Measurements from ENCODE around the gene CCDC28A.

Gene CCDC28A

DNA sequence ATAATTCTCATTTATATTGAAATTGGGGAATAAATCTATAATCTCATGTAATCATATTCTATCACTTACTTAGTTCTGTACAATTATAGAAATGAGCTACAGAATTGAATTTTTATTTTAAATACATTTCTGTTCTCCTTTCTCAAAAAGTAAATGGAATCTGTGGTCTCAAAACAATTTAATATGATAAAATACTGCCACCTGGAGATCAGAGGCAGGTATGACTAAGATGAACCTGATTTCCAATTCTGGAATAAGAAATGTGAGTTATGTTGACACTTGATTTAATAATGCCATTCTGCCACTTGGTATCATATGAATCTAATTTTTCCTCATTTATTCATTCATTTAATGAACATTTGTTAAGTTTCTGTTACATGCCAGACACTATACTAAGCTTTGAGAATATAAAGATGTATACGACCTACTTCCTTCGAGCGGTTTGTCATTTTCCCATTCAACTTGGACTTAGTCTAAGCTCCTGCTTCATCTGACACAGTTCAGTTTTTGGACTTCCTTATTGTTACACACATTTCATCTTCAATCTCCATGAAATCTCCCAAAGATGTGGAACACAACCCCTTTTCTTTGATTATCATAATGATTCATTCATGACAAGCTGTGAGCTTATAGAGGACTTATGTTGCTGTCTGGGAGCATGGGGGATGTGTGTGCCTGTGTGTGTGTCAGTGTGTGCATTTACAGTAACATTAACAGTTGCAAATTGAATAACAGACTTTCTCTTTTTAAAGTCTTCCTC is 7.5 kb upstream of the CCDC28A start:
- H3K4me2 ChIP-seq (ENCODE audit: insufficient read depth, low read length), result no peak overlapping the region
- H3K4me1 ChIP-seq (ENCODE audit: insufficient read depth, low read length), result no peaks in the 10 kb centered on the region
- DNase-seq, result no peak
- H3K9ac ChIP-seq (ENCODE audit: low read depth, low read length), result no peak overlapping the region
- H3K27me3 ChIP-seq (ENCODE audit: insufficient read depth, low read length, poor library complexity), result no peaks in the 10 kb centered on the region
- no peaks in the 10 kb centered on the region for H3K36me3 ChIP-seq (ENCODE audit: insufficient read depth, low read length)
- TF ChIP-seq, protein P1, sequence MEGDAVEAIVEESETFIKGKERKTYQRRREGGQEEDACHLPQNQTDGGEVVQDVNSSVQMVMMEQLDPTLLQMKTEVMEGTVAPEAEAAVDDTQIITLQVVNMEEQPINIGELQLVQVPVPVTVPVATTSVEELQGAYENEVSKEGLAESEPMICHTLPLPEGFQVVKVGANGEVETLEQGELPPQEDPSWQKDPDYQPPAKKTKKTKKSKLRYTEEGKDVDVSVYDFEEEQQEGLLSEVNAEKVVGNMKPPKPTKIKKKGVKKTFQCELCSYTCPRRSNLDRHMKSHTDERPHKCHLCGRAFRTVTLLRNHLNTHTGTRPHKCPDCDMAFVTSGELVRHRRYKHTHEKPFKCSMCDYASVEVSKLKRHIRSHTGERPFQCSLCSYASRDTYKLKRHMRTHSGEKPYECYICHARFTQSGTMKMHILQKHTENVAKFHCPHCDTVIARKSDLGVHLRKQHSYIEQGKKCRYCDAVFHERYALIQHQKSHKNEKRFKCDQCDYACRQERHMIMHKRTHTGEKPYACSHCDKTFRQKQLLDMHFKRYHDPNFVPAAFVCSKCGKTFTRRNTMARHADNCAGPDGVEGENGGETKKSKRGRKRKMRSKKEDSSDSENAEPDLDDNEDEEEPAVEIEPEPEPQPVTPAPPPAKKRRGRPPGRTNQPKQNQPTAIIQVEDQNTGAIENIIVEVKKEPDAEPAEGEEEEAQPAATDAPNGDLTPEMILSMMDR (IDR thresholded peaks at IDR 0.05; ENCODE audit: borderline replicate concordance, extremely low read depth, low read length, poor library complexity, severe bottlenecking), result peak; percentile 75
- no peak for TF ChIP-seq EZH2 (IDR thresholded peaks at IDR 0.05; ENCODE audit: borderline replicate concordance, low read depth, low read length, severe bottlenecking)
- 0 out of 3 replicates have a peak, but pooled peaks have one; percentile 55 for ATAC-seq (ENCODE audit: insufficient read depth, low read depth)
- H4K20me1 ChIP-seq (ENCODE audit: insufficient read depth, low read length), result no peaks in the 10 kb centered on the region
- H3K4me3 ChIP-seq (ENCODE audit: low read depth in 1 of 2, low read length in 2 of 2), result no peak overlapping the region
- H3K79me2 ChIP-seq (ENCODE audit: insufficient read depth, low read length), result no peaks in the 10 kb centered on the region
- H3K27ac ChIP-seq (ENCODE audit: low read length), result no peak overlapping the region
- H3K9me3 ChIP-seq (ENCODE audit: insufficient read depth, low read length, severe bottlenecking), result no peaks in the 10 kb centered on the region
- H2AFZ ChIP-seq (ENCODE audit: low read depth, low read length), result no peak overlapping the region

DNA sequence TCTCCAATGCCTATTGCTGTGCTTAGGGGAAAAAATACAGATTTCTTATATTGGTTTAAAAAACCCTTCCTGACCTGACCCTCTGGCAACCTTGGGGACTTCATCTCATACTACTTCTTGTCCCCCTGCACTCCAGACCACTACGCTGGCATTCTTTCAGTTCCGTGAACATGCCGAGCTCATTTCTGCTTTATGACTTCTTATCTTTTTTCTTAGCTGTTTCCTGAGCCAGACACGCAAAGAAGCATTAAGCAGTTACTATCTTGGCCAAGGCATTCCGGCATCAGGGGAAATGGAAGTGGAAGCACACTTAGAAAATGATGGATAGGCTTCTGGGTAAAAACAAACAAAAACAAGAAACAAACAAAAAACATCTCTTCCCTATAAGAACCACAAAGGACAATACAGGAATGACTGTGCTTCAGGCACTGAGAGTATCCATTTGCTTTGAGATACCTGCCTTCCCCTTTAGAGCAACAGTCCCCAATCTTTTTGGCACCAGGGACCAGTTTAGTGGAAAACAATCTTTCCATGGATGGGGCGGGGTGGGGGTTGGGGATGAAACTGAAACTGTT is 4.4 kb upstream of the CCDC28A start:
- H3K36me3 ChIP-seq (ENCODE audit: insufficient read depth, low read length), result no peaks in the 10 kb centered on the region
- ATAC-seq (ENCODE audit: insufficient read depth, low read depth) (no peak), DNase-seq (no peak)
- H2AFZ ChIP-seq (ENCODE audit: low read depth, low read length), result no peak overlapping the region
- no peaks in the 10 kb centered on the region for H3K27me3 ChIP-seq (ENCODE audit: insufficient read depth, low read length, poor library complexity)
- no peaks in the 10 kb centered on the region for H3K9me3 ChIP-seq (ENCODE audit: insufficient read depth, low read length, severe bottlenecking)
- H3K4me1 ChIP-seq (ENCODE audit: insufficient read depth, low read length), result peaks cover 15% of the 10 kb centered on the region
- H3K9ac ChIP-seq (ENCODE audit: low read depth, low read length), result no peak overlapping the region
- H4K20me1 ChIP-seq (ENCODE audit: insufficient read depth, low read length), result no peaks in the 10 kb centered on the region
- H3K27ac ChIP-seq (ENCODE audit: low read length), result no peak overlapping the region
- H3K79me2 ChIP-seq (ENCODE audit: insufficient read depth, low read length), result peaks cover 11% of the 10 kb centered on the region
- no peak overlapping the region for H3K4me2 ChIP-seq (ENCODE audit: insufficient read depth, low read length)
- no peak overlapping the region for H3K4me3 ChIP-seq (ENCODE audit: low read depth in 1 of 2, low read length in 2 of 2)
- TF ChIP-seq EZH2 (IDR thresholded peaks at IDR 0.05; ENCODE audit: borderline replicate concordance, low read depth, low read length, severe bottlenecking), result no peak
- TF ChIP-seq, protein P1 (IDR thresholded peaks at IDR 0.05; ENCODE audit: borderline replicate concordance, extremely low read depth, low read length, poor library complexity, severe bottlenecking), result no peak

DNA sequence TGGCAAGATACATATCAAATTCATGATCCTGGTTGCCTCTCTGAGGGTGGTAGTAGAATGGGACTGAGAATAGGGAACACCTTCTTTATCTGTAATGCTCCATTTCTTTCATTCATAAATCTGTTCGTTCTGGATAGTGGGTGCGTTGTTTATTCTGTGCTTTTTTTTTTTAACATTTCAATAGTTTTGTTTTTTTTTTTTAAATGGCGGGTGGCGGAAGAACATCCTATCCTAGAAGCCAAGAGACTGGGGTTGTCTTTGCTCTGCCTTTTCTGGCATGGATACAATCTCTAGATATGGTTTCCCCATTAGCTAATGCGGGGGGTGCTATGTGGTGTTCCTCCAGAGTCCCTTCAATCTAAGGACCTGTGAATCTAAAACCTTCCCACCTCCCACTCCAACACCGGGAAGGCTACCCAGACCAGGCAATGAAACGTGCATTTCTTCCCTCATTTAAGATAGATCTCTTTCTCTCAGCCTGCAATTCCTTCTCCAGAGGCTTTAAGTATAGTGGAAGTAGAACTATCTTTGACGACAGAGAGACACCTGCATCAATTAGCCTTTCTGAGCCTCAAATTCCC is 883 bp upstream of the CCDC28A start:
- Histone ChIP-seq H2AFZ (ENCODE audit: low read depth, low read length) (peak overlapping the region; percentile 89), H3K27ac (ENCODE audit: low read length) (peak overlapping the region; percentile 98), H3K4me1 (ENCODE audit: insufficient read depth, low read length) (peaks cover 28% of the 10 kb centered on the region), H3K9ac (ENCODE audit: low read depth, low read length) (peak overlapping the region; percentile 63), H3K36me3 (ENCODE audit: insufficient read depth, low read length) (no peaks in the 10 kb centered on the region), H4K20me1 (ENCODE audit: insufficient read depth, low read length) (no peaks in the 10 kb centered on the region), H3K9me3 (ENCODE audit: insufficient read depth, low read length, severe bottlenecking) (no peaks in the 10 kb centered on the region), H3K27me3 (ENCODE audit: insufficient read depth, low read length, poor library complexity) (no peaks in the 10 kb centered on the region), H3K4me3 (ENCODE audit: low read depth in 1 of 2, low read length in 2 of 2) (peak overlapping the region; percentile 49 to 86; a peak in 3 of 4 replicates), H3K4me2 (ENCODE audit: insufficient read depth, low read length) (peak overlapping the region; percentile 86), H3K79me2 (ENCODE audit: insufficient read depth, low read length) (peaks cover 16% of the 10 kb centered on the region)
- ATAC-seq (ENCODE audit: insufficient read depth, low read depth), result 0 out of 3 replicates have a peak, but pooled peaks have one; percentile 0
- DNase-seq, result no peak
- TF ChIP-seq, protein P1 (IDR thresholded peaks at IDR 0.05; ENCODE audit: borderline replicate concordance, extremely low read depth, low read length, poor library complexity, severe bottlenecking), result no peak
- TF ChIP-seq EZH2 (IDR thresholded peaks at IDR 0.05; ENCODE audit: borderline replicate concordance, low read depth, low read length, severe bottlenecking), result no peak

Measured in DND-41 (cell line).